CD14-positive monocyte (primary cell): ENCODE results near the gene CWC27. TPM values are rescaled to one million over a fixed set of nuclear protein-coding genes. Genes with fewer than 3 reads are reported as not detected.

Experiments
- DNase-seq, 3 donors: peaks; one replicate each; pipeline ENCODE4 v3.0.0-alpha.2; 2011 to 2022
- H2AFZ ChIP-seq: 2 replicates; pipeline ENCODE4 v1.6.0; 2012; ENCODE audit warnings: mild to moderate bottlenecking, low read depth, low read length, inconsistent platforms; ENCODE audit not compliant: insufficient read depth, poor library complexity, severe bottlenecking
- H3K27ac ChIP-seq, 2 donors: 1 replicate in 1 of 2; 2 replicates in 1 of 2; pipeline ENCODE4 v1.5.1; 2012 to 2013; ENCODE audit warnings: low read length in 2 of 2, control low read depth in 1 of 2, inconsistent platforms in 1 of 2, low read depth in 1 of 2, mild to moderate bottlenecking in 1 of 2
- H3K27me3 ChIP-seq, 2 donors: one replicate each; pipeline versions ENCODE4 v1.6.0 to v1.6.1; 2011 to 2013; ENCODE audit warnings: low read length in 2 of 2; ENCODE audit not compliant: control insufficient read depth in 2 of 2, insufficient read depth in 2 of 2
- H3K36me3 ChIP-seq, 2 donors: replicated peaks in 1 of 2; 1 replicate in 1 of 2; 2 replicates in 1 of 2; pipeline versions ENCODE4 v1.5.1 to v1.6.1; 2012 to 2013; ENCODE audit warnings: low read length in 2 of 2, control low read depth in 1 of 2, inconsistent platforms in 1 of 2, mild to moderate bottlenecking in 1 of 2; ENCODE audit not compliant: insufficient read depth in 2 of 2, control insufficient read depth in 1 of 2
- H3K4me1 ChIP-seq, 2 donors: 1 replicate in 1 of 2; 2 replicates in 1 of 2; pipeline versions ENCODE4 v1.5.1 to v1.6.1; 2012 to 2013; ENCODE audit warnings: low read length in 2 of 2, control low read depth in 1 of 2, inconsistent platforms in 1 of 2, mild to moderate bottlenecking in 1 of 2, moderate library complexity in 1 of 2; ENCODE audit not compliant: insufficient read depth in 2 of 2, control insufficient read depth in 1 of 2
- H3K4me2 ChIP-seq: replicated peaks from 2 replicates; pipeline ENCODE3; 2012; ENCODE audit warnings: low read length, moderate library complexity, mild to moderate bottlenecking; ENCODE audit not compliant: poor library complexity, severe bottlenecking; ENCODE audit errors: extremely low read depth
- H3K4me3 ChIP-seq, 3 experiments: fragments of 200-600 bp in 1 of 3; sonication (generic) in 1 of 3; replicated peaks in 1 of 3; 1 replicate in 2 of 3; 2 replicates in 1 of 3; pipeline ENCODE4 v1.5.1; 2011 to 2013; ENCODE audit warnings: low read length in 3 of 3, mild to moderate bottlenecking in 3 of 3, control low read depth in 2 of 3, low read depth in 2 of 3, inconsistent platforms in 1 of 3, moderate library complexity in 1 of 3
- H3K79me2 ChIP-seq: 2 replicates; pipeline ENCODE4 v1.6.0; 2012; ENCODE audit warnings: mild to moderate bottlenecking, control low read depth, inconsistent platforms, low read length, moderate library complexity; ENCODE audit not compliant: insufficient read depth
- H3K9ac ChIP-seq: 2 replicates; pipeline ENCODE4 v1.6.0; 2017; ENCODE audit warnings: low read length, mild to moderate bottlenecking; ENCODE audit not compliant: insufficient read depth, poor library complexity, severe bottlenecking
- H3K9me3 ChIP-seq, 2 donors: replicated peaks in 1 of 2; 1 replicate in 1 of 2; 2 replicates in 1 of 2; pipeline versions ENCODE4 v1.5.1 to v1.6.1; 2012 to 2013; ENCODE audit warnings: low read length in 2 of 2, control low read depth in 1 of 2; ENCODE audit not compliant: control insufficient read depth in 1 of 2, insufficient read depth in 1 of 2
- H4K20me1 ChIP-seq: 2 replicates; pipeline ENCODE4 v1.6.0; 2012; ENCODE audit warnings: mild to moderate bottlenecking, low read length, control low read depth, moderate library complexity; ENCODE audit not compliant: insufficient read depth
- H3K27ac Mint-ChIP-seq, 7 donors: one replicate each; pipeline ENCODE4 v1.8.0; 2020; ENCODE audit warnings: mild to moderate bottlenecking in 7 of 7, mixed read lengths in 7 of 7, moderate library complexity in 6 of 7, inconsistent platforms in 2 of 7
- H3K27me3 Mint-ChIP-seq, 3 donors: one replicate each; pipeline ENCODE4 v1.8.0; 2021 to 2022; ENCODE audit warnings: low read depth in 3 of 3, mild to moderate bottlenecking in 3 of 3, mixed read lengths in 3 of 3, moderate library complexity in 3 of 3, inconsistent platforms in 1 of 3
- H3K36me3 Mint-ChIP-seq, 2 donors: one replicate each; pipeline ENCODE4 v1.8.0; 2020; ENCODE audit warnings: mixed read lengths in 2 of 2, inconsistent platforms in 1 of 2, mild to moderate bottlenecking in 1 of 2
- H3K4me1 Mint-ChIP-seq: one replicate; pipeline ENCODE4 v1.8.0; 2020; ENCODE audit warnings: mild to moderate bottlenecking, mixed read lengths
- H3K4me3 Mint-ChIP-seq, 2 donors: one replicate each; pipeline ENCODE4 v1.8.0; 2020; ENCODE audit warnings: mild to moderate bottlenecking in 2 of 2, mixed read lengths in 2 of 2, moderate library complexity in 1 of 2
- H3K9me3 Mint-ChIP-seq, 7 donors: one replicate each; pipeline ENCODE4 v1.8.0; 2020 to 2022; ENCODE audit warnings: mixed read lengths in 7 of 7, mild to moderate bottlenecking in 6 of 7, moderate library complexity in 6 of 7, inconsistent platforms in 2 of 7
- WGBS: methylation state at CpG from one replicate; pipeline ENCODE4 v1.1.5; 2013; ENCODE audit warnings: missing lambda C conversion rate; ENCODE audit not compliant: insufficient coverage; 5-methylcytosine and 5-hydroxymethylcytosine counted together
- intact Hi-C, 2 donors: fragments of 100-400 bp; cut with micrococcal nuclease; formaldehyde crosslinking; loops; one replicate each; pipeline versions ENCODE4 v1.15.0 to v1.15.1; 2023
- polyA plus RNA-seq, 3 donors: library from polyadenylated mRNA; depleted of rRNA in 1 of 3; unstranded in 2 of 3; stranded (reverse) in 1 of 3; fragments of 300-500 nt in 2 of 3; fragments of >200 nt in 1 of 3; fragmentation: Illumina TruSeq in 2 of 3; gene quantifications; 1 replicate in 2 of 3; 2 replicates in 1 of 3; pipeline ENCODE4 v1.2.3, GENCODE V29; 2012 to 2021
- TF ChIP-seq, protein P1 (sequence below): fragments of 200-600 bp; IDR thresholded peaks from one replicate; pipeline ENCODE4 v1.8.0; 2022; ENCODE audit warnings: antibody characterized with exemption, mild to moderate bottlenecking

The CWC27 gene
- polyA plus RNA-seq, 3 donors: 6.6 to 18.9 (median 14.5) TPM

DNA sequence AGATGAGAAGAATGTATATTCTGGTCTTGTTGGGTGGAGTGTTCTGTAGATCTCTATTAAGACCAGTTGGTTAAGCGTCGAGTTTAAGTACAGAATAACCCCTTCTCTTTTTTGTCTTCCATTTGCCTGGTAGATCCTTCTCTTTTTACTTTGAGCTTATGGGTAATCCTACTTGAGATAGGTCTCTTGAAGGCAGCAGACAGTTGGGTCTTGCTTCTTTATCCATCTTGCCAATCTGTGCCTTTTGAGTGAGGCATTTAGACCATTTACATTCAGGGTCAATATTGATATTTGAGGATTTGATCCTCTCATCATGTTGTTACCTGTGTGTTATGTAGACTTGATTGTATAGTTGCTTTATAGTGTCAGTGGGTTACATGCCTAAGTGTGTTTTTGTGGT, 152.7 kb downstream of the CWC27 start:
- no peaks in the 10 kb centered on the region for H3K27me3 Mint-ChIP-seq
- H3K9me3 Mint-ChIP-seq: peaks cover 15 to 37% (median 24%) of the 10 kb centered on the region in 7 donors

DNA sequence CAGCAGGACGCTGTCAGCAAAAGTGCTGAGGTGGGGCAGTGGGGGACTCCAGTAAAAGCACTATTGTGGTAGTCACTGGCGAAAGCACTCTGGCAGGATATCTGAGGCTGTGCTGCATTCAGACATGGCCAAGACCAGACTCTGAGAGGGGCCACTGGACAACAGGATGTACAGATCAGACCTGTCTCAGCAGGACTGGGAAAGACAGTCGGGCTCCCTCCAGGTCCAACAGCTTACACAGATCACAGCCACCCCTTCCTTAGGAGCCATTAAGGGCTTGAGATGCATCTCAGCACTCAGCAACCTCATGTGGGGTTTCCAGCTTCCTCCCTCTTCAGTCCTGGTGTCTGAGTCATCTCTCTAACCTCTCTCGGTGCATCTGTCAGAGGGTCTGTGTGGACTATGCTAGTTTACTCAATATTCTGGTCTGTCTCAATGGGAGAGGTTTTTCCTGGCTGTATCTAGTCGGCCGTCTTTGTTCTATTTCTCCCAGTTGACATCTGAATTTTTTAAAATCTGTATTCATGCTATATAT, 154.5 kb downstream of the CWC27 start:
- Mint-ChIP-seq H3K4me3 (no peak overlapping the region), H3K9me3 (peaks cover 15 to 28% (median 23%) of the 10 kb centered on the region in 7 donors), H3K4me1 (no peaks in the 10 kb centered on the region), H3K27me3 (no peaks in the 10 kb centered on the region), H3K27ac (peak overlapping the region in 1 of 7 donors; percentile 8), H3K36me3 (peaks cover 33 to 41% of the 10 kb centered on the region in 2 donors)
- intact Hi-C loops: no loop called here
- Histone ChIP-seq H3K27ac (no peak overlapping the region), H3K4me2 (no peak overlapping the region), H2AFZ (no peak overlapping the region), H3K36me3 (peaks cover 0 to 20% of the 10 kb centered on the region in 2 donors), H3K27me3 (no peaks in the 10 kb centered on the region), H3K9me3 (peaks cover 4 to 18% of the 10 kb centered on the region in 2 donors), H3K4me3 (no peak overlapping the region), H3K9ac (no peak overlapping the region), H3K4me1 (no peaks in the 10 kb centered on the region), H3K79me2 (no peaks in the 10 kb centered on the region), H4K20me1 (no peaks in the 10 kb centered on the region)
- WGBS: 87% methylated on average over 3 of the region's 6 CpGs
- TF ChIP-seq, protein P1, sequence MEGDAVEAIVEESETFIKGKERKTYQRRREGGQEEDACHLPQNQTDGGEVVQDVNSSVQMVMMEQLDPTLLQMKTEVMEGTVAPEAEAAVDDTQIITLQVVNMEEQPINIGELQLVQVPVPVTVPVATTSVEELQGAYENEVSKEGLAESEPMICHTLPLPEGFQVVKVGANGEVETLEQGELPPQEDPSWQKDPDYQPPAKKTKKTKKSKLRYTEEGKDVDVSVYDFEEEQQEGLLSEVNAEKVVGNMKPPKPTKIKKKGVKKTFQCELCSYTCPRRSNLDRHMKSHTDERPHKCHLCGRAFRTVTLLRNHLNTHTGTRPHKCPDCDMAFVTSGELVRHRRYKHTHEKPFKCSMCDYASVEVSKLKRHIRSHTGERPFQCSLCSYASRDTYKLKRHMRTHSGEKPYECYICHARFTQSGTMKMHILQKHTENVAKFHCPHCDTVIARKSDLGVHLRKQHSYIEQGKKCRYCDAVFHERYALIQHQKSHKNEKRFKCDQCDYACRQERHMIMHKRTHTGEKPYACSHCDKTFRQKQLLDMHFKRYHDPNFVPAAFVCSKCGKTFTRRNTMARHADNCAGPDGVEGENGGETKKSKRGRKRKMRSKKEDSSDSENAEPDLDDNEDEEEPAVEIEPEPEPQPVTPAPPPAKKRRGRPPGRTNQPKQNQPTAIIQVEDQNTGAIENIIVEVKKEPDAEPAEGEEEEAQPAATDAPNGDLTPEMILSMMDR: no peak
- DNase-seq: no peak

More for the DNA sequence above, 152.7 kb downstream of the CWC27 start:
- H3K9me3 ChIP-seq: peaks cover 4 to 18% of the 10 kb centered on the region in 2 donors
- no peak overlapping the region for H3K4me3 Mint-ChIP-seq
- no peak overlapping the region for H3K27ac Mint-ChIP-seq
- H3K36me3 ChIP-seq: peaks cover 0 to 20% of the 10 kb centered on the region in 2 donors
- no peak overlapping the region for H3K4me3 ChIP-seq
- no peaks in the 10 kb centered on the region for H3K4me1 Mint-ChIP-seq
- peaks cover 29 to 47% of the 10 kb centered on the region in 2 donors for H3K36me3 Mint-ChIP-seq
- no peaks in the 10 kb centered on the region for H4K20me1 ChIP-seq
- no peak overlapping the region for H3K27ac ChIP-seq
- H2AFZ ChIP-seq: no peak overlapping the region
- no peak overlapping the region for H3K9ac ChIP-seq
- H3K79me2 ChIP-seq: no peaks in the 10 kb centered on the region
- no peaks in the 10 kb centered on the region for H3K4me1 ChIP-seq
- DNase-seq: no peak
- intact Hi-C loops: no loop called here
- no peak overlapping the region for H3K4me2 ChIP-seq
- TF ChIP-seq, protein P1: no peak
- no CpG with 5 or more reads among the region's 2 CpGs for WGBS
- H3K27me3 ChIP-seq: no peaks in the 10 kb centered on the region
